Tibial nerve (tissue), 4 donors: Measurements from ENCODE around the gene ADRM1. TPM values are rescaled to one million over a fixed set of nuclear protein-coding genes. Genes with fewer than 3 reads are reported as not detected.

ENCODE experiments used
- DNase-seq, 2 donors: peaks; one replicate each; pipeline ENCODE4 v3.0.0-alpha.2; 2019; ENCODE audit warnings: low spot score in 2 of 2
- H3K27ac ChIP-seq, 4 donors: fragments of 200-600 bp; sonication (generic) in 3 of 4; one replicate each; pipeline ENCODE4 v1.5.1; 2017 to 2019; ENCODE audit warnings: mild to moderate bottlenecking in 1 of 4
- H3K27me3 ChIP-seq, 2 donors: fragments of 200-600 bp; sonication (generic) in 1 of 2; one replicate each; pipeline versions ENCODE4 v1.5.1 to v1.6.0; 2017 to 2019
- H3K36me3 ChIP-seq, 3 donors: fragments of 200-600 bp; sonication (generic); one replicate each; pipeline ENCODE4 v1.5.1; 2018 to 2019
- H3K4me1 ChIP-seq, 4 donors: fragments of 200-600 bp; sonication (generic) in 3 of 4; one replicate each; pipeline ENCODE4 v1.5.1; 2017 to 2019
- H3K4me3 ChIP-seq, 4 donors: fragments of 200-600 bp; sonication (generic) in 3 of 4; one replicate each; pipeline ENCODE4 v1.5.1; 2017 to 2019; ENCODE audit warnings: mild to moderate bottlenecking in 1 of 4, moderate library complexity in 1 of 4
- H3K9me3 ChIP-seq, 4 donors: fragments of 200-600 bp; sonication (generic) in 3 of 4; one replicate each; pipeline ENCODE4 v1.5.1; 2017 to 2019
- EP300 ChIP-seq, 2 donors: sonication (generic); formaldehyde crosslinking; IDR thresholded peaks; one replicate each; pipeline ENCODE4 v1.6.1; 2017; ENCODE audit warnings: antibody characterized with exemption in 2 of 2, mild to moderate bottlenecking in 1 of 2
- POLR2A ChIP-seq, 2 donors: fragments of 450-650 bp; IDR thresholded peaks; one replicate each; pipeline ENCODE4 v1.6.1; 2017; ENCODE audit warnings: antibody characterized with exemption in 2 of 2, mild to moderate bottlenecking in 2 of 2, moderate library complexity in 2 of 2
- WGBS, 2 donors: methylation state at CpG; one replicate each; pipeline ENCODE4 v1.1.5; 2018; 5-methylcytosine and 5-hydroxymethylcytosine counted together
- total RNA-seq, 4 donors: library from RNA; depleted of rRNA; stranded (reverse); fragments of >200 nt; gene quantifications; one replicate each; pipeline ENCODE4 v1.1.0, GENCODE V29; 2016
- TF ChIP-seq, protein P1 (sequence below), 5 experiments: fragments of 200-600 bp in 3 of 5; fragments of 450-650 bp in 2 of 5; sonication (generic) in 3 of 5; IDR thresholded peaks; one replicate each; pipeline ENCODE4 v1.5.1; 2016 to 2019; ENCODE audit warnings: antibody characterized with exemption in 5 of 5, mild to moderate bottlenecking in 3 of 5, moderate library complexity in 2 of 5

The ADRM1 gene
- total RNA-seq, 4 donors from 2014 or later, result 111 to 132 (median 129) TPM

DNA sequence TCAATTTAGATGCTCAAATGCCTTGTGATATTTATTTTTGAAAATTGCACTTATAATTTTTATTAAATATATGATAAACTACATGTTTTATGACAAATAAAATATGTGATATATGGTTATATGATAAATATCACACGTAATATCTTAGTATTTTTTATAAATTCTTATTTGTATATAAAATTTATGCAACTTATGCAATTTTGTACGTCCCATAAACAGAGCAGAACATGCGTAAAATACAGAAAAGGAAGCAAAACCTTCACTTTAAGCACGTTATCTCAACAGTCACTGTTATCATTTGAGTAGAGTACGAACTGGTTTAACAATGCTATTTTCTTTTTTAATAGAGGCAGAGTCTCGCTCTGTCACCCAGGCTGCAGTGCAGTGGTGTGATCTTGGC lies 15.7 kb upstream of the ADRM1 start:
- WGBS, 2 donors, result 87 to 93% methylated on average over 6 of the region's 6 CpGs
- no peak overlapping the region for H3K4me3 ChIP-seq
- no peaks in the 10 kb centered on the region for H3K4me1 ChIP-seq
- no peak for DNase-seq
- no peaks in the 10 kb centered on the region for H3K27me3 ChIP-seq
- H3K27ac ChIP-seq, result no peak overlapping the region
- TF ChIP-seq, protein P1, sequence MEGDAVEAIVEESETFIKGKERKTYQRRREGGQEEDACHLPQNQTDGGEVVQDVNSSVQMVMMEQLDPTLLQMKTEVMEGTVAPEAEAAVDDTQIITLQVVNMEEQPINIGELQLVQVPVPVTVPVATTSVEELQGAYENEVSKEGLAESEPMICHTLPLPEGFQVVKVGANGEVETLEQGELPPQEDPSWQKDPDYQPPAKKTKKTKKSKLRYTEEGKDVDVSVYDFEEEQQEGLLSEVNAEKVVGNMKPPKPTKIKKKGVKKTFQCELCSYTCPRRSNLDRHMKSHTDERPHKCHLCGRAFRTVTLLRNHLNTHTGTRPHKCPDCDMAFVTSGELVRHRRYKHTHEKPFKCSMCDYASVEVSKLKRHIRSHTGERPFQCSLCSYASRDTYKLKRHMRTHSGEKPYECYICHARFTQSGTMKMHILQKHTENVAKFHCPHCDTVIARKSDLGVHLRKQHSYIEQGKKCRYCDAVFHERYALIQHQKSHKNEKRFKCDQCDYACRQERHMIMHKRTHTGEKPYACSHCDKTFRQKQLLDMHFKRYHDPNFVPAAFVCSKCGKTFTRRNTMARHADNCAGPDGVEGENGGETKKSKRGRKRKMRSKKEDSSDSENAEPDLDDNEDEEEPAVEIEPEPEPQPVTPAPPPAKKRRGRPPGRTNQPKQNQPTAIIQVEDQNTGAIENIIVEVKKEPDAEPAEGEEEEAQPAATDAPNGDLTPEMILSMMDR (IDR thresholded peaks at IDR 0.05), result no peak
- TF ChIP-seq EP300 (IDR thresholded peaks at IDR 0.05) (no peak), POLR2A (IDR thresholded peaks at IDR 0.05) (no peak)
- H3K9me3 ChIP-seq, result no peaks in the 10 kb centered on the region
- H3K36me3 ChIP-seq, result peaks cover 4 to 97% (median 11%) of the 10 kb centered on the region in 3 donors

DNA sequence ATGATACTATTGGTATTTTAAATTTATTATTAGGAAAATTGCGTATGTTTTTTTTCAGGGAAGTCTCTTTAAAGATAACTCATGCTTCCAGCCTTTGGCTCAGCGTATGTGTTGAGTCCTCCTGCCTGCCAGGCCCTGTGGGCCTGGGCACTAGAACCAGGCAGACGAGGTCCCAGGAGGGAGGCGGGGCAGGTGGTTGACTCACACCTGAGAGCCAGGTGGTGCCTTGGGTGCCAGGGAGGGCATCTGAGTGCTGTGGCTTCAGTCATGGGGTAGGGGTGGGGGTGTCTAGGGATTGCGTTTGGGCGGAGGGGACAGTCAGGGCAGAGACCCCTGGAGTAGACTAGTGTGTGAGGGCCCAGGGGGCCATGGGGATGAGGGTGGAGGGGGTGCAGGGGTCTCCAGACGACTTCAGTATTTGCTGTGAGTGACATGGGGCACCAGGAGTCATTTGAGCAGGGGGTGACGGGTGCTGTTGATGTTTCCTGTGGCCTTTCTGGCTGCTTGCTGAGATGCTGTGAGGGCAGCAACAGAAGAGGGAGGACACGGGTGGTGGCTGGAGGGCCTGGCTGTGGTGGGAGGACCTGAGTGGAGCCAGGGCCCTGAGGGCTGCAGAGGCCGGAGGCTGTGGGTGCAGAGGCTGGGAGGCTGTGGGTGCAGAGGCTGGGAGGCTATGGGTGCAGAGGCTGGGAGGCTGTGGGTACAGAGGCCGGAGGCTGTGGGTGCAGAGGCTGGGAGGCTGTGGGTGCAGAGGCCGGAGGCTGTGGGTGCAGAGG lies 14.8 kb upstream of the ADRM1 start:
- no peaks in the 10 kb centered on the region for H3K27me3 ChIP-seq
- H3K36me3 ChIP-seq, result peaks cover 6 to 95% (median 11%) of the 10 kb centered on the region in 3 donors
- no peak for DNase-seq
- H3K27ac ChIP-seq, result no peak overlapping the region
- H3K4me1 ChIP-seq, result no peaks in the 10 kb centered on the region
- TF ChIP-seq POLR2A (IDR thresholded peaks at IDR 0.05) (no peak), EP300 (IDR thresholded peaks at IDR 0.05) (no peak)
- TF ChIP-seq, protein P1 (IDR thresholded peaks at IDR 0.05), result no peak
- WGBS, 2 donors, result 91 to 95% methylated on average over 12 of the region's 12 CpGs
- H3K9me3 ChIP-seq, result no peaks in the 10 kb centered on the region
- no peak overlapping the region for H3K4me3 ChIP-seq

DNA sequence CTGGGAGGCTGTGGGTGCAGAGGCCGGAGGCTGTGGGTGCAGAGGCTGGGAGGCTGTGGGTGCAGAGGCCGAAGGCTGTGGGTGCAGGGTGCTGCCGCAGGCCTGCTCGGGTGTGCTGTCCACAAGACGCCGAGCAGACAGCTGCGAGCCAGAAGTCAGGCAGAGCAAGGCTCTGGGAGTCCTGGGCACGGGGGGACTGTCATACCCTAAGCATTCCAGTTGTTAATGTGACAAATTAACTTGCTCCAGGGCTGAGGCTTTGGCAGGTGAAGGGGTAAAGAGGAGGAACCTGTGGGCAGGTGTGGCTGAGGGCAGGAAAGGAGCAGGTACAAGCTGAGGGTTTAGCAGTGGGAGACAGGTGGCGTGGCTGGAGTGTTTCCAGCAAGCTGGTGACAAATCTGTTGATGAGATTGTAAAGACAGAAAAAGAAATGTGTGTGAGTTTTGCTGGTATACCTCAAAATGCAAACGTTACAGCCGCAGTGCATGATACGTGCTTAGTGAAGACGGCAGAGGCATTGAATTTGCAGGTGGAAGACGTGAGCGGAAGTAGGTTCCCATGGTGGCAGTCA lies 14.2 kb upstream of the ADRM1 start:
- Histone ChIP-seq H3K9me3 (no peaks in the 10 kb centered on the region), H3K27ac (no peak overlapping the region), H3K27me3 (no peaks in the 10 kb centered on the region), H3K4me3 (no peak overlapping the region), H3K4me1 (no peaks in the 10 kb centered on the region), H3K36me3 (peaks cover 6 to 95% (median 11%) of the 10 kb centered on the region in 3 donors)
- 89 to 93% methylated on average over 15 of the region's 15 CpGs for WGBS, 2 donors
- no peak for DNase-seq
- TF ChIP-seq POLR2A (IDR thresholded peaks at IDR 0.05) (no peak), EP300 (IDR thresholded peaks at IDR 0.05) (no peak)
- TF ChIP-seq, protein P1 (IDR thresholded peaks at IDR 0.05), result no peak

DNA sequence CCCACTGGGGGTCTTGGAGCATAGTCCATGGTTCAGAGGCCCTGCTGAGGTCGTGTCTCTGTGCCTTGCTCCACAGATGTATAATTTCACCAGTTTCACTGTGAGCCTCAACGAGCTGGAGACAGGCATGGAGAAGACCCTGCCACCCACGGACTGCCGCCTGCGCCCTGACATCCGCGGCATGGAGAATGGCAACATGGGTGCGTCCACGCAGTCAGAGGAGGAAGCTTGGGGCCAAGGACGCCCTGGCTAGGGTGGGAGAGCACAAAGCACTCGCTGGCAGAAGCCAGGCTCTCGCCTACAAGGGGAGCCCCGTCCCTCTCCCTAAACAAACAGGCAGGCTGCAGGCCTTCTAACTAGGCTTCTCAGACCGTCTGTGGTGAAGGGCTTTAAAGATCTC lies 13.7 kb upstream of the ADRM1 start:
- TF ChIP-seq POLR2A (IDR thresholded peaks at IDR 0.05) (no peak), EP300 (IDR thresholded peaks at IDR 0.05) (no peak)
- TF ChIP-seq, protein P1 (IDR thresholded peaks at IDR 0.05), result no peak
- H3K36me3 ChIP-seq, result peaks cover 6 to 95% (median 11%) of the 10 kb centered on the region in 3 donors
- no peak for DNase-seq
- H3K4me1 ChIP-seq, result no peaks in the 10 kb centered on the region
- H3K4me3 ChIP-seq, result no peak overlapping the region
- WGBS, 2 donors, result 82 to 85% methylated on average over 14 of the region's 14 CpGs
- H3K27ac ChIP-seq, result no peak overlapping the region
- H3K27me3 ChIP-seq, result no peaks in the 10 kb centered on the region
- H3K9me3 ChIP-seq, result no peaks in the 10 kb centered on the region

DNA sequence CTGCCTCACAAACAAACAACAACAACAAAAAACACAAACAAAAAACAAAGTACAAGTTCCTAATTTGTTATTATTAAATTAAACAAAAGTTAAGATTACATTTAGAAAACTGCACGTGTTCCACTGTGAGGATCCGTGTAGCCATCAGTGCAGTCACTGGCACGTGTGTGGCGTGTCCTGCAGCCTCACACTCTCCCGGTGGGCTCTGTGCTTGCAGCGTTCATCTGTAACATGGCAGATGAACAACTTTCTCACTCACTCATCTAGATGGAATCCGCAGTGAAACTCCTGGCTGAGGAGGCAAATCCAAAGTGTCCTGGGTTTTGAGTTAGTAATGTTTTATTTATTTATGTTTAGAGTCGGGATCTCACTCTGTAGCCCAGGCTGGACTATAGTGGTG lies 12.9 kb upstream of the ADRM1 start:
- Histone ChIP-seq H3K36me3 (peaks cover 6 to 95% (median 11%) of the 10 kb centered on the region in 3 donors), H3K4me1 (no peaks in the 10 kb centered on the region), H3K9me3 (no peaks in the 10 kb centered on the region), H3K27me3 (no peaks in the 10 kb centered on the region), H3K4me3 (no peak overlapping the region), H3K27ac (no peak overlapping the region)
- no peak for DNase-seq
- no peak for TF ChIP-seq POLR2A (IDR thresholded peaks at IDR 0.05)
- TF ChIP-seq EP300 (IDR thresholded peaks at IDR 0.05), result no peak
- TF ChIP-seq, protein P1 (IDR thresholded peaks at IDR 0.05), result no peak
- 90 to 93% methylated on average over 8 of the region's 8 CpGs for WGBS, 2 donors
